GM12878 (cell line): ENCODE results near the gene KLHL2. TPM values are rescaled to one million over a fixed set of nuclear protein-coding genes. Genes with fewer than 3 reads are reported as not detected.

Experiments used
- ATAC-seq: fragments of 200-7000 bp; cut with Tn5 transposase; 3 replicates; pipeline ENCODE4 v1.9.1; 2020; ENCODE audit warnings: mild to moderate bottlenecking, moderate library complexity
- BruUV-seq: library from RNA; stranded (reverse); fragments of 400-500 nt; replicated peaks from 2 replicates; lab custom pipeline; 2021; lab: Mats Ljungman, UMichigan
- CTCF ChIA-PET: fragments of 300-600 bp; sonication (Branson Sonifier 250); formaldehyde crosslinking; extraction: SDS; loops from one replicate; lab custom pipeline; 2021; ENCODE audit warnings: inconsistent platforms; lab: Yijun Ruan, JAX
- POLR2A ChIA-PET: fragments of 350-600 bp; formaldehyde crosslinking; extraction: SDS; loops from one replicate; lab custom pipeline; 2021; ENCODE audit warnings: inconsistent platforms; lab: Charles Lee
- RAD21 ChIA-PET: fragments of 300-600 bp; sonication (Branson Sonifier 250); formaldehyde crosslinking; loops from one replicate; lab custom pipeline; 2023; ENCODE audit warnings: antibody characterized with exemption; ENCODE audit not compliant: unreplicated experiment; lab: Charles Lee
- SMC1A ChIA-PET: fragments of 300-600 bp; sonication (Branson Sonifier 250); formaldehyde crosslinking; loops from one replicate; lab custom pipeline; 2023; ENCODE audit not compliant: unreplicated experiment, uncharacterized antibody; lab: Charles Lee
- DNase-seq: peaks from one replicate; pipeline ENCODE4 v3.0.0-alpha.2; 2011; ENCODE audit warnings: low read depth, low spot score
- FAIRE-seq: peaks from 3 replicates; lab custom pipeline; 2011; peaks lifted over from hg19 to GRCh38; lab: Jason Lieb, UNC
- H2AFZ ChIP-seq: 2 replicates; pipeline ENCODE4 v1.6.0; 2011; ENCODE audit warnings: low read depth, low read length, control low read depth; ENCODE audit not compliant: control insufficient read depth
- H3K27ac ChIP-seq: 2 replicates; pipeline ENCODE4 v1.5.1; 2011; ENCODE audit warnings: control low read depth; ENCODE audit not compliant: control insufficient read depth, insufficient read depth
- H3K27me3 ChIP-seq, 2 experiments: replicated peaks in 1 of 2; 2 replicates each; pipeline versions ENCODE4 v1.6.0 to v1.6.1; 2011; ENCODE audit warnings: low read length in 1 of 2; ENCODE audit not compliant: control insufficient read depth in 2 of 2, insufficient read depth in 2 of 2
- H3K36me3 ChIP-seq, 2 experiments: 2 replicates each; pipeline ENCODE4 v1.5.1; 2011; ENCODE audit warnings: low read length in 1 of 2; ENCODE audit not compliant: control insufficient read depth in 2 of 2, insufficient read depth in 2 of 2
- H3K4me1 ChIP-seq: 2 replicates; pipeline ENCODE4 v1.6.1; 2011; ENCODE audit warnings: mild to moderate bottlenecking, low read length, moderate library complexity, mixed read lengths; ENCODE audit not compliant: control insufficient read depth, insufficient read depth
- H3K4me2 ChIP-seq: 2 replicates; pipeline ENCODE4 v1.6.0; 2011; ENCODE audit warnings: control low read depth; ENCODE audit not compliant: control insufficient read depth, insufficient read depth
- H3K4me3 ChIP-seq: fragments of 200-600 bp; sonication (generic); 2 replicates; pipeline ENCODE4 v1.5.1; 2016
- H3K79me2 ChIP-seq: 2 replicates; pipeline ENCODE4 v1.6.0; 2011; ENCODE audit warnings: low read length; ENCODE audit not compliant: control insufficient read depth, insufficient read depth
- H3K9ac ChIP-seq: 2 replicates; pipeline ENCODE4 v1.8.0; 2011; ENCODE audit warnings: low read length, control low read depth, mixed read lengths; ENCODE audit not compliant: control insufficient read depth, insufficient read depth
- H3K9me3 ChIP-seq: replicated peaks from 3 replicates; pipeline ENCODE4 v1.5.1; 2011; ENCODE audit warnings: mild to moderate bottlenecking, low read length; ENCODE audit not compliant: control insufficient read depth, insufficient read depth
- H4K20me1 ChIP-seq: 2 replicates; pipeline ENCODE4 v1.6.0; 2011; ENCODE audit not compliant: control insufficient read depth, insufficient read depth
- CHD1 ChIP-seq: IDR thresholded peaks from 2 replicates; pipeline ENCODE4 v1.6.1; 2012; ENCODE audit warnings: low read depth, low read length, improper control_type of control experiment
- EGR1 ChIP-seq, 2 experiments: IDR thresholded peaks; 1 replicate in 1 of 2; 2 replicates in 1 of 2; pipeline ENCODE4 v1.6.1; 2011 to 2012; ENCODE audit warnings: low read depth in 2 of 2, low read length in 2 of 2, borderline replicate concordance in 1 of 2, mild to moderate bottlenecking in 1 of 2, moderate library complexity in 1 of 2
- HDGF ChIP-seq: fragments of 450-650 bp; IDR thresholded peaks from 2 replicates; pipeline ENCODE4 v1.6.1; 2016; ENCODE audit warnings: antibody characterized with exemption
- IRF5 ChIP-seq: fragments of 450-650 bp; IDR thresholded peaks from 2 replicates; pipeline ENCODE4 v1.6.1; 2017; ENCODE audit warnings: borderline replicate concordance
- JUND ChIP-seq: IDR thresholded peaks from 2 replicates; pipeline ENCODE4 v1.6.1; 2012; ENCODE audit warnings: low read depth, mild to moderate bottlenecking, low read length, improper control_type of control experiment, moderate library complexity
- MTA3 ChIP-seq: IDR thresholded peaks from 2 replicates; pipeline ENCODE4 v1.6.1; 2012; ENCODE audit warnings: low read length, inconsistent platforms, borderline replicate concordance
- NR2C1 ChIP-seq: fragments of 450-650 bp; IDR thresholded peaks from 2 replicates; pipeline ENCODE4 v1.6.1; 2017; ENCODE audit warnings: antibody characterized with exemption, mild to moderate bottlenecking, moderate library complexity
- PAX5 ChIP-seq: IDR thresholded peaks from 2 replicates; pipeline ENCODE4 v1.6.1; 2011; ENCODE audit warnings: low read depth, low read length, borderline replicate concordance
- REST ChIP-seq: IDR thresholded peaks from 2 replicates; pipeline ENCODE4 v1.6.1; 2012; ENCODE audit warnings: mild to moderate bottlenecking, low read depth, low read length
- SMAD5 ChIP-seq: IDR thresholded peaks from 2 replicates; pipeline ENCODE4 v1.6.1; 2016; ENCODE audit warnings: antibody characterized with exemption, low read depth
- TCF3 ChIP-seq: IDR thresholded peaks from 2 replicates; pipeline ENCODE4 v1.6.1; 2012; ENCODE audit warnings: low read depth, mild to moderate bottlenecking, low read length, borderline replicate concordance; ENCODE audit not compliant: insufficient read depth
- TCF7 ChIP-seq: IDR thresholded peaks from 2 replicates; pipeline ENCODE4 v1.6.1; 2014; ENCODE audit warnings: antibody characterized with exemption, borderline replicate concordance
- ZBED1 ChIP-seq: IDR thresholded peaks from 2 replicates; pipeline ENCODE4 v1.6.1; 2016; ENCODE audit warnings: borderline replicate concordance
- ZNF384 ChIP-seq: IDR thresholded peaks from 2 replicates; pipeline ENCODE4 v1.6.1; 2012; ENCODE audit warnings: low read depth, mild to moderate bottlenecking, low read length, improper control_type of control experiment, borderline replicate concordance
- WGBS: methylation state at CpG from one replicate; pipeline ENCODE4 v1.1.6; 2016; ENCODE audit warnings: low lambda C conversion rate; ENCODE audit not compliant: insufficient replicate concordance, insufficient coverage; ENCODE audit errors: missing lambda C conversion rate; 5-methylcytosine and 5-hydroxymethylcytosine counted together
- in situ Hi-C: fragments of 300-500 bp; cut with MboI; formaldehyde crosslinking; loops from 9 replicates; pipeline ENCODE4 v1.14.3; 2018; ENCODE audit warnings: mixed read lengths
- intact Hi-C: fragments of 100-400 bp; cut with micrococcal nuclease; formaldehyde crosslinking; loops from one replicate; pipeline ENCODE4 v1.14.2; 2022; ENCODE audit not compliant: unreplicated experiment
- polyA plus RNA-seq, 11 experiments: library from polyadenylated mRNA; depleted of rRNA in 4 of 11; unstranded in 6 of 11; stranded (reverse) in 5 of 11; fragments of >200 nt; fragmentation: Nextera tagmentation in 4 of 11; fragmentation: Illumina TruSeq in 1 of 11; extraction: Ambion mirVana in 4 of 11; extraction: Trizol in 1 of 11; gene quantifications; 1 replicate in 1 of 11; 2 replicates in 10 of 11; pipeline versions ENCODE4 v1.2.1 to v1.2.3, GENCODE V29; 2011 to 2016; ENCODE audit warnings: inconsistent platforms in 2 of 11, missing spikeins in 2 of 11, low read depth in 1 of 11
- total RNA-seq, 4 experiments: library from RNA; depleted of rRNA in 3 of 4; stranded (reverse); fragments of >200 nt in 3 of 4; fragmentation: Illumina TruSeq in 1 of 4; extraction: Trizol in 1 of 4; gene quantifications; 2 replicates each; pipeline versions ENCODE4 v1.2.1 to v1.2.3, GENCODE V29; 2013 to 2021

KLHL2 gene
- total and polyA plus RNA-seq, 10 of the 15 experiments (the other 5 are each of a cell fraction or from before 2014, with no cell fraction given) = 4.8 to 22.8 (median 12.9) TPM

GRCh38 chr4:165308166-165308565 is 100.8 kb downstream of the KLHL2 start:
- BruUV-seq = no TSS peak
- WGBS = 100% methylated on average over 1 of the region's 1 CpG
- no peak overlapping the region for H3K9ac ChIP-seq
- no peaks in the 10 kb centered on the region for H3K9me3 ChIP-seq
- H2AFZ ChIP-seq = no peak overlapping the region
- intact Hi-C loops = no loop called here
- no peak overlapping the region for H3K27ac ChIP-seq
- no peaks in the 10 kb centered on the region for H3K27me3 ChIP-seq
- no peaks in the 10 kb centered on the region for H4K20me1 ChIP-seq
- FAIRE-seq = no peak
- ChIA-PET RAD21 (no interaction called here), POLR2A (no interaction called here), CTCF (no interaction called here), SMC1A (interaction anchor here (1.1 to 2.5 kb wide), 2 partner anchors 8 to 13 kb away, joined by 3 to 6 read pairs; no protein-coding TSS in a partner anchor)
- in situ Hi-C loops = no loop called here
- peaks cover 0 to 2% of the 10 kb centered on the region in 2 experiments; a peak in 1 of 4 replicates for H3K36me3 ChIP-seq
- no peaks in the 10 kb centered on the region for H3K79me2 ChIP-seq
- no peak for DNase-seq
- no peak overlapping the region for H3K4me2 ChIP-seq
- no peak for ATAC-seq
- H3K4me1 ChIP-seq = no peaks in the 10 kb centered on the region
- TF ChIP-seq ZBED1 = no peak
- TF ChIP-seq NR2C1 = no peak
- no peak overlapping the region for H3K4me3 ChIP-seq

- POLR2A ChIA-PET = no interaction called here
- no TSS peak for BruUV-seq
- no peak for FAIRE-seq
- intact Hi-C loops = no loop called here
- no peaks in the 10 kb centered on the region for H3K9me3 ChIP-seq
- CTCF ChIA-PET = no interaction called here
- no peaks in the 10 kb centered on the region for H3K79me2 ChIP-seq
- H3K4me2 ChIP-seq = no peak overlapping the region
- RAD21 ChIA-PET = no interaction called here
- 95% methylated on average over 2 of the region's 2 CpGs for WGBS
- no peak overlapping the region for H3K4me3 ChIP-seq
- no peak for DNase-seq
- TF ChIP-seq CHD1 (no peak), IRF5 (no peak), TCF7 (no peak), SMAD5 (no peak), REST (no peak), PAX5 (no peak), JUND (no peak), TCF3 (no peak), HDGF (no peak), ZNF384 (no peak), EGR1 (IDR thresholded peaks at IDR 0.05; ENCODE audit: borderline replicate concordance in 1 of 2, low read depth in 2 of 2, low read length in 2 of 2) (no peak), MTA3 (no peak)
- TF ChIP-seq, all 136 proteins: peak for 0
- no peak overlapping the region for H3K27ac ChIP-seq
- H3K27me3 ChIP-seq = no peaks in the 10 kb centered on the region
- ATAC-seq = no peak
- no peaks in the 10 kb centered on the region for H4K20me1 ChIP-seq
- in situ Hi-C loops = no loop called here
- H3K9ac ChIP-seq = no peak overlapping the region
- SMC1A ChIA-PET = interaction anchor here (1.1 to 2.5 kb wide), 3 partner anchors 9 to 17 kb away, joined by 3 to 6 read pairs (median 6); no protein-coding TSS in a partner anchor
- H3K36me3 ChIP-seq = peaks cover 0 to 2% of the 10 kb centered on the region in 2 experiments; a peak in 1 of 4 replicates
- H2AFZ ChIP-seq = no peak overlapping the region
- no peaks in the 10 kb centered on the region for H3K4me1 ChIP-seq
These were observed 101.2 kb downstream of the KLHL2 start for GRCh38 chr4:165308606-165309005.
